ENCODE results near the gene LMOD2.

- TF ChIP-seq, protein P1, sequence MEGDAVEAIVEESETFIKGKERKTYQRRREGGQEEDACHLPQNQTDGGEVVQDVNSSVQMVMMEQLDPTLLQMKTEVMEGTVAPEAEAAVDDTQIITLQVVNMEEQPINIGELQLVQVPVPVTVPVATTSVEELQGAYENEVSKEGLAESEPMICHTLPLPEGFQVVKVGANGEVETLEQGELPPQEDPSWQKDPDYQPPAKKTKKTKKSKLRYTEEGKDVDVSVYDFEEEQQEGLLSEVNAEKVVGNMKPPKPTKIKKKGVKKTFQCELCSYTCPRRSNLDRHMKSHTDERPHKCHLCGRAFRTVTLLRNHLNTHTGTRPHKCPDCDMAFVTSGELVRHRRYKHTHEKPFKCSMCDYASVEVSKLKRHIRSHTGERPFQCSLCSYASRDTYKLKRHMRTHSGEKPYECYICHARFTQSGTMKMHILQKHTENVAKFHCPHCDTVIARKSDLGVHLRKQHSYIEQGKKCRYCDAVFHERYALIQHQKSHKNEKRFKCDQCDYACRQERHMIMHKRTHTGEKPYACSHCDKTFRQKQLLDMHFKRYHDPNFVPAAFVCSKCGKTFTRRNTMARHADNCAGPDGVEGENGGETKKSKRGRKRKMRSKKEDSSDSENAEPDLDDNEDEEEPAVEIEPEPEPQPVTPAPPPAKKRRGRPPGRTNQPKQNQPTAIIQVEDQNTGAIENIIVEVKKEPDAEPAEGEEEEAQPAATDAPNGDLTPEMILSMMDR (IDR thresholded peaks at IDR 0.05; ENCODE audit: low read length), result no peak
- TF ChIP-seq EZH2phosphoT487 (IDR thresholded peaks at IDR 0.05; ENCODE audit: low read length), result no peak
These were observed 53.9 kb downstream of the LMOD2 start for GRCh38 chr7:123709525-123709924.
